Fibroblast of gingiva (primary cell): ENCODE data around the gene TRMT44.

Source experiments
- DNase-seq: peaks from one replicate; pipeline ENCODE4 v3.0.0-alpha.2; 2011; ENCODE audit warnings: low read depth

TRMT44 gene

DNA sequence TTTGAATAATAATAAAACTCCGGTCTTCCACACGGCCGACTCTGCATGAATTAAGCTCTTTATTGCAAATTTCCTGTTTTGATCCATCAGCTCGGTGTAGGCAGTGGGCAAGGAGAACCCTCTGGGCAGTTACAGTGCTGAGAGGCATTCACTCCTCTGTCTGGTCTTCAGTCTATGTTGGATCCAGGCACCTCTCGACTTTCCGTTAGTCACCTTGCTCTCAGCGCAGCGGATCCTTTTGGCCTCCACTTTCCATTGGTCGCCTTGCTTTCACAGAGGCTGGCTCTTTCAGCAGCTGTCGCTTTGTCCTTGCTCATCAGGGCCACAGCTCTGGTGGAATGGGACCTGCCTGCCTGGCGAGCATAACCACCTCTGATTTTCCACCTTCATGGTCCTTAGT is 52.9 kb downstream of the TRMT44 start:
- no peak for DNase-seq

GRCh38 chr4:8494218-8494617 is 53.6 kb downstream of the TRMT44 start:
- DNase-seq: no peak

DNA sequence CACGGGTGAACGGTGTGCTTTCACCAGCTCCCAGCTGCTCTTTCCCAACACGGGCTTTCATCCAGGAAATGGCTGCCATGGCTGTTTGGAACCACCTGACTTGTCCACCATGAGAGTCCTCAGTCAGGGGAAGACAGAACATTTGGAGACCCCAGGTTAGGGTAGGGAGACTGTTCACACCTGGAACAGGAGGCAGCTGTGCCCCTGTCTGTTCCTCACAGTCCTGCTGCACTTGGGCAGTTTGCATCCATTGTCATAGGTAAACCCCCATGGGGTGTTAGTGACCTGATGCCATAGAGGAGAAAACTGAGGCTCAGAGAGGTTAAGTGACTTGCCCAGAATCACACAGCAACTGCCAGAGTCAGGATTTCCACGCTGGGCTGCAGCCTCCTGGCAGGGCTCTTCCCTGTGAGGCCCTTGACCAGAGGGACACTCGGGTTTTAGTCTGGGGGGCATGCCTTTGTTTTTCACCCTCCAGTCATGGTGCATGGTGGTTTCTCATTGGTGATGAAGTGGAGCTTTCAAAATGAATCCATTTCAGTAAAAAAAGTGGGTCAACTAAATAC is 54.5 kb downstream of the TRMT44 start:
- no peak for DNase-seq

GRCh38 chr4:8495803-8496202 is 55.2 kb downstream of the TRMT44 start:
- no peak for DNase-seq

DNA sequence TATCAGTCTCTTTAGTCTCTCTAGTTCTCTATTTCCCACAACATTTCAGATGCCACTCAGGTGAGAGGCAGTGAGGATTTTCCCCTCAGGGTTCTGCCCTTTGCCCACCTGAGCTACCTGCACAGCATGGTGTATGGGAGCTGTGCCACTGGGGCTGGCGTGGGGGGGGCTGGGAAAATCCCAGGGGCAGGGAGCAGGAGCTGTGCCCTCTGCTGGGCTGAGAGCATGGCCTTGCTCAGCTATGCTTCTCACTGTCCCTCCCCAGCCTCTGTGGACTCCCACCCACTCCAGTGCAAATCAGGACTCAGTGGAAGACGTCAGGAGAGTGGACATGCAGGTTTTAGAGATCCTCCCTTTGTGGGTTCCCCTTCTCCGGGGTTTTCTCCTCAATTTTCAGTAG is 57.2 kb downstream of the TRMT44 start:
- no peak for DNase-seq

DNA sequence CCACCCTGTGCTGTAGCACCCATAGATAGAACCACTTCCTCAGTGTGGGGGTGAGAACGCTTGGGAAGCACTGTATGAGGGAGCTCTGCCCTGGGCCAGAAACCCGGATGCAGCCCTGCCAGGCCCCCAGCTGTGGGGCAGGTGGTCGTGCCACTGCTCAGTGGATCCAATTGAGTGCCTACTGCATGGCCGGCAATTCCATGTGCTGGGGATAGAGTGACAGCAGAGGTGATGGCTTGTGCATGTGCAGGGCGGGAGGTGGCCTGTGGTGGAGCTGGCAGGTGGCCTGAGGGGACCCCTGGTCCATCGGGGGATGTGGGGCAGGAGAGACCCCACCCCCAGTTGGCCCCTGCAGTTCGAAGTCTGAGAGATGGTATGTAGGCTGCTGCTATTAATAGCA is 60.4 kb downstream of the TRMT44 start:
- no peak for DNase-seq

- no peak for DNase-seq
Observed at GRCh38 chr4:8501781-8502180, 61.2 kb downstream of the TRMT44 start.

DNA sequence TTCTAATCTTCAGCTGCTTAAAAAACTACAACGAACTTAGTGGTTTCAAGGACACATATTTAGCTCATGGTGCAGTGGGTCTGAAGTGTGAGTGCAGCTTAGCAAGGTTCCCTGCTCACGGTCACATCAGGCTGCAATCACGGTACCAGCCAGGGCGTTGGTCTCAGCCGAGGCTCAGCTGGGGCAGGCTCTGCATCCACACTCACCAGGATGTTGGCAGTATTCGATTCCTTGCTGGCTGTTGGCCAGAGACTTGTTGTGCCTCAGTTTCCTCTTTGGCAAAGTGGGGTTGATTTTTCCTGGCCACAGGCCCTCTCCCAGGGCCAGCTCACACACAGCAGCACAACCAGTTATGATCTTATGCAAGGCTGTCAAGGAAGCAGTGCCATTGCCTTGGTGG is 61.8 kb downstream of the TRMT44 start:
- DNase-seq: no peak

- DNase-seq: no peak
Observed at GRCh38 chr4:8502836-8503585, 62.4 kb downstream of the TRMT44 start.

- no peak for DNase-seq
Observed at GRCh38 chr4:8503801-8504200, 63.2 kb downstream of the TRMT44 start.

DNA sequence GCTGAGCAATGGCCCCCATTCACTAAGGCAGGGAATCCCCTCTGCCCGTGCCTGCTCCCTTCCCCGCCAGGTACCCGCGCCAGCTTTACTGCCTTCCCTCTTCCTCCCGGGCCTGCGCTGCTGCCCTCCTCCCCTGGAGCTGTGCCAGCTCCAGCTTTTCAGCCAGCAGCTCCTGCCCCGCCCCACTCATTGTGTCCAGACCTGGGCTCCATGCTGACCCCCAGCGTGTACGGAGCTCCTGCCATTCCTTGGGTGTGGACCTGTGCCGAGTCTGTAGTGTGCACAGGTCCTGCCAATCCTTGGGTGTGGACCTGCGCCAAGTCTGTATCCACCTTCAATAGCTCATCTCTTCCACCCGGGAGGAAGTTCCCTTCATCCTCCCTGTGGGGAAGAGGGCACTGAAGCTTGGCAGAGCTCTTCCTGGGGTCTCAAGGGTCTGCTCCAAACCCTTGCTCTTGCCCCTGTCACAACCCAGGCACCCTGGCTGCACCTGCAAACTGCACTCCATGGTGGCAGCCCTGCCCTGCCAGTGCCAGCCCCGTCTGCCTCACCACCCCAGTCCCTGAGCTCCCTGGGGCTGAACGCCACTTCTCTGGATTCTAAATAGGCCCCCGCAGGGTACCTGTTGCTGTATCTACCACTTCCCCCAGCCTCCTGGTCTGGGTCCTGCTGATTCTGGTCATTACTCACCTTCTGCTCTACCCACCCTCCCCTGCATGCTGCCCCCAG is 63.9 kb downstream of the TRMT44 start:
- DNase-seq: no peak

DNA sequence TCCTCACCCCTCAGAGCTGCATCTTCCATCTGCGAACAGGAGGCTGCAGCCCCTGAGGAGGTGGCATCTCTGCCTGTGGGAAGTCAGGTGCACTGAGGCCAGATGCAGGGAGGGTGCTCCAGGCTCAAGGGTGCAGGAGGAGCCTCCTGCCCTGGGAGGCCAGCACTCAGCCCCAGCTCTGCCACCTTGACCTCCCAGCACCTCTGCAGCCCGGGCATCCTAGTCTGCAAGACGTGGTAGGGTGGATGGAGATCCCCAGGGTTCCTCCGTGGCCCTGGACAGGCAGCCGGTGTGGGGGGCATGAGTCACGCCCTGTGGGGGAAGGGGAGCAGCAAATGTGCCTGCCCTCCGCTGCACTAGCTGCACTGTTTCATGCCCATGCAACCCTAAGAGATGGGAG is 64.7 kb downstream of the TRMT44 start:
- no peak for DNase-seq

DNA sequence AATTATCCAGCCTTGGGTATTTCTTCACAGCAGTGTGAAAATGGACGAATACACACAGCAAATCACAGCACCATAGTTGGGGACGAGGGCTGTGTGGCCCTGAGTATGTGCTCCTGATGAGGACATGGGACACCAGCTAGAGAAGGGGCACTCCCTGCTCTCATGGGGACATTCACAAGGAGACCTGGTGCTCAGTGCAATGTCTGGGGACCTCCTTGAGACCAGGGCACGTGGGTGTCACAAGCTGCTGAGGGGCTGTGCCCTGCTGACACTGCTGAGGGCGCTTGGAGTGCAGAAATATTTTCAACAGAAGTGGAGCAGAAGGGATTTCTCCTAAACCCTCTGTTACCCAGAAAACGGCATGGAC is 65.4 kb downstream of the TRMT44 start:
- DNase-seq: no peak

- no peak for DNase-seq
Observed at GRCh38 chr4:8506373-8507195, 66.0 kb downstream of the TRMT44 start.

DNA sequence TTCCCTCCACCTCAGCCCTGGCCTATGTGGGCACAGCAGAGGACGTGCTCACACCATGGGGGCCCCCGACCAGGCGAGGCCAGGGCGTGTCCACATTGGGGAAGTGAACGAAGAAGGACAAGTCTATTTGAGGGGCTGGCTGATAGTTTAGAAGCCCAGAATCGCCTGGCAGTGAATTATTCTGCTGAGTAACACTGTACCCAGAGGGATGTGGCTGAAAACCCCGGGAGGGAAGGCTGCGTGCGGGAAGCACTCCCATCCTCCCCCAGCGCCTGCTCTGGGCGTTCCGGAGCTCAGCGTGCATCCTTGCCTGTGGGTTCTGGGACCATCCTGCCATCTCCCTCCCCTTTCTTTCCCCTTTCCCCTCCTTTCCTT is 66.6 kb downstream of the TRMT44 start:
- no peak for DNase-seq

DNA sequence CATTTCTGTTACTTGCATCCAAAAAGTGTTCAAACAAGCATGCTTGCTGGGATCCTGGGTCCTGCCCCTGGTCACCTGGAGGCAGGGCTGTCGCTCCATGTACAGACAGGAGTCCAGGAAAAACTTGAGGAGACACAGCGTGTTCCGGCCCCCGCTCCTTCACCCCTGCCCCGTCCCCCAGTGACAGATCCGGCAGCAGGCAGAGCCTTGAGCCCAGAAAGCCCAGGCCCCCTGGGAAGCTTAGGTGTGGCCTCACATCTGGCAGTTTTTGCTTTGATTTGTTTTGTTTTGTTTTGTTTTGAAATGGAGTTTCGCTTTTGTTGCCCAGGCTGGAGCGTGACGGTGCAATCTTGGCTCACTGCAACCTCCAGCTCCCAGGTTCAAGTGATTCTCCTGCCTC is 67.0 kb downstream of the TRMT44 start:
- DNase-seq: no peak

- DNase-seq: no peak
Observed at GRCh38 chr4:8508266-8508665, 67.7 kb downstream of the TRMT44 start.

DNA sequence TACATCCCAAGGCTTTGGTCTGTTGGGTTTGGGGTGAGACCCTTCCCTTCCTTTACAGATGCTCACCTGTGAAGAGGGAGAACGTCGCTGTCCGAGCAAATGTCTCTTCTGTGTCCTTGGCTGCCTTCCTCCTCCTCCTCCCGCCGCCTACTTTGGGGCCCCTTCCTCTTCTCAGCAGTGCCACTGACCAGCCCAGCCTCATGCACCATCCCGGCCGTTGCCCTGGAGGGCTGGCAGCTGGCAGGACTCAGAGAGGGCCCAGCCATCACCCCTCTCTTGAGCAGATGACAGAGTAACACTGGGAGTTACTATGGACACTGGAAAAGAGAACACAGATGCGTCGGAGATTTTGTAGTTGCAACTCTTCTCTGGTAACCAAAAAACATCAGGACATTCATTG is 68.2 kb downstream of the TRMT44 start:
- DNase-seq: no peak

DNA sequence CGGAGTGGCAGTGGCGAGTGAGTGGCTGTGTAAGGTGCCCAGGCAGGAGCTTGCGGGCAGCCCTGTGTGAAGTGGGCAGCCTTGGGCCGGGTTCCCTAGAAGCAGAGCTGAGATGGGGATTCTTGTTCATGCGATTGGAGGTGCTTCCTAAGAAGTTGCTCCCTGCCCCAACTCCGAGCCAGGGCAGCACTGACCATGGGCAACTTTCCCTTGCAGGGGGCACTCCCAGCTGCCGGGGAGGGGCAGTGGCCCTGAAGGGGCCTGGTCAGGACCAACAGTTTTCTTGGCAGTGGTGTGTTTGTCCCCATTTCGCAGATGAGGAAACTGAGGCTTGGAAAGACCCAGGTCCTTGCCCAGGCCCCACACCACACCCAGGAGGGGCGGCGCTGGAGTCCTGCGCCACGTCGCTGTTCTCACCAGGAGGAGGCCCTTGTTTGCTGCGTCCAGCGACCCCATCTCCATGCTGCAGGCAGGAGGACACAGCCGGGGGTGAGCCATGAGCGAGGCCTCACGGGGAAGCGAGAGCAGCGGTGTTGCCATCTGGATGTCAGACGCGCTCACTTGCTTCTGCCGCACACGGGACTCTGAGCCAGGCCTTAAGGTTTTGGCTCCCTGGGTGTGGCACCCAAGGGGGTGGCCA is 68.9 kb downstream of the TRMT44 start:
- DNase-seq: no peak

DNA sequence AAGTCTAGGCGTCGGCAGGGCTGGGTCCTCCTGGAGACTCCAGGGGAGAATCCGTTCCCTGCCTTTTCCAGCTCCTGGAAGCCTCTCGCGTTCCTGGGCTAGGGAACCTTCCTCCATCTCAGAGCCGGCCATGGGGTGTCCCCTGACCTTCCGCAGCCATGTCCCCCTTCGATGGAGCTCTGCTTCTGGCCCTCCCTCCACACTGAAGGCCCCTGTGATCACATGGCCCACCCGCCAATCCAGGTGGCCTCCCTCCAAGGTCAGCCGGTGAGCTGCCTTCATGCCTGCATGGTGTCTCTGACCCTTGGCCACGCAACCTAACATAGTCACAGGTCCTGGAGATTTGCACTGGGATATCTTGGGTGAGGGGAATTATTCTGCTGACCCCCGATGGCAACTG is 69.6 kb downstream of the TRMT44 start:
- DNase-seq: no peak

- no peak for DNase-seq
Observed at GRCh38 chr4:8510611-8511285, 70.2 kb downstream of the TRMT44 start.

DNA sequence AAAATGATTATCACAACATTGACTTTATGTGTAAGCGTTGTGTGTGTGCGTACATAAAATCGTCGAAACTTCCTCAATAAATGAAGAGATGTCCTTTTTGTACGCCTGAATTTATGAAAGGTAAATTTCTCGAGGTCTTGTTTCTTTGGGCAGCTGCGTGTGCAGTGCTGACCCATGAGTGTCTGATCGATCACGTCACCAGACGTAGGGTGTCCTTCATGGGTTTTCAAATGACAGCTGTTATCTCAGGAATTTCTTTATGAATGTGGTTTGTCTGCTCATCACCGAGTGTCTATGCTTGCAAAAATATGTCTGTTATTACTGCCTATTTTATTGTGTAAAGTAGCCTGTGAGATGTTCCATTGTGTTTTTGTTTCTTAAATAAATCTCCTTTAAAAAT is 71.9 kb downstream of the TRMT44 start:
- DNase-seq: no peak
